ENCODE measurements around the gene SSC5D.
A peak's percentile ranks its signal among the peaks of the same experiment; 100 is the strongest.

The SSC5D gene

GRCh38 chr19:55535965-55536350, 47.7 kb downstream of the SSC5D start:
- no peak overlapping the region for H3K4me3 ChIP-seq (replicated peaks in 1 of 2; ENCODE audit: low read depth in 2 of 2, low read length in 2 of 2)
- TF ChIP-seq CTCF (IDR thresholded peaks at IDR 0.05; ENCODE audit: low read depth, low read length) = no peak
- DNase-seq (ENCODE audit: low read depth in 2 of 2) = no peak

- H3K4me3 ChIP-seq (replicated peaks in 1 of 2; ENCODE audit: low read depth in 2 of 2, low read length in 2 of 2) = no peak overlapping the region
- TF ChIP-seq CTCF (IDR thresholded peaks at IDR 0.05; ENCODE audit: low read depth, low read length) = no peak
- no peak for DNase-seq (ENCODE audit: low read depth in 2 of 2)
Observed at GRCh38 chr19:55536366-55536765, 48.1 kb downstream of the SSC5D start.

- no peak for DNase-seq (ENCODE audit: low read depth in 2 of 2)
- no peak within 1 kb of the TSS for H3K4me3 ChIP-seq (replicated peaks in 1 of 2; ENCODE audit: low read depth in 2 of 2, low read length in 2 of 2)
- peak; percentile 9 for TF ChIP-seq CTCF (IDR thresholded peaks at IDR 0.05; ENCODE audit: low read depth, low read length)
Observed at GRCh38 chr19:55536951-55537740, 48.9 kb downstream of the SSC5D start, which contains the start of gene SBK2. SBK2 (minus strand) TSS chr19:55537133; CDS start chr19:55536294, 839 bp downstream.

GRCh38 chr19:55537741-55538111, 49.5 kb downstream of the SSC5D start:
- no peak for TF ChIP-seq CTCF (IDR thresholded peaks at IDR 0.05; ENCODE audit: low read depth, low read length)
- no peak overlapping the region for H3K4me3 ChIP-seq (replicated peaks in 1 of 2; ENCODE audit: low read depth in 2 of 2, low read length in 2 of 2)
- no peak for DNase-seq (ENCODE audit: low read depth in 2 of 2)

GRCh38 chr19:55538132-55538531, 49.9 kb downstream of the SSC5D start:
- DNase-seq (ENCODE audit: low read depth in 2 of 2) = no peak
- TF ChIP-seq CTCF (IDR thresholded peaks at IDR 0.05; ENCODE audit: low read depth, low read length) = no peak
- no peak overlapping the region for H3K4me3 ChIP-seq (replicated peaks in 1 of 2; ENCODE audit: low read depth in 2 of 2, low read length in 2 of 2)

- no peak for DNase-seq (ENCODE audit: low read depth in 2 of 2)
- no peak for TF ChIP-seq CTCF (IDR thresholded peaks at IDR 0.05; ENCODE audit: low read depth, low read length)
- no peak overlapping the region for H3K4me3 ChIP-seq (replicated peaks in 1 of 2; ENCODE audit: low read depth in 2 of 2, low read length in 2 of 2)
Observed at GRCh38 chr19:55539090-55539984, 51.1 kb downstream of the SSC5D start.
